WTC11 (cell line): ENCODE results near the gene THAP9. TPM values are rescaled to one million over a fixed set of nuclear protein-coding genes. Genes with fewer than 3 reads are reported as not detected.
A peak's percentile ranks its signal among the peaks of the same experiment; 100 is the strongest.

Source experiments
- ATAC-seq: fragments of 200-7000 bp; cut with Tn5 transposase; 2 replicates; pipeline ENCODE4 v1.10.0; 2021; ENCODE audit warnings: mild to moderate bottlenecking, moderate library complexity
- CTCF ChIA-PET: fragments of 300-600 bp; sonication (Branson Sonifier 250); formaldehyde crosslinking; loops from one replicate; lab custom pipeline; 2021; ENCODE audit warnings: antibody characterized with exemption; lab: Charles Lee
- POLR2A ChIA-PET: fragments of 350-600 bp; sonication (Branson Sonifier 250); formaldehyde crosslinking; loops from one replicate; lab custom pipeline; 2021; ENCODE audit warnings: antibody characterized with exemption; lab: Charles Lee
- DNase-seq: peaks from one replicate; pipeline ENCODE4 v3.0.0; 2021; ENCODE audit warnings: low spot score
- H3K27ac Mint-ChIP-seq: 2 replicates; pipeline ENCODE4 v1.8.0; 2021; ENCODE audit warnings: mixed read lengths
- H3K27me3 Mint-ChIP-seq: 2 replicates; pipeline ENCODE4 v1.8.0; 2021; ENCODE audit warnings: low read depth, mild to moderate bottlenecking, moderate library complexity, mixed read lengths
- H3K36me3 Mint-ChIP-seq: 2 replicates; pipeline ENCODE4 v1.8.0; 2021; ENCODE audit warnings: mixed read lengths
- H3K4me1 Mint-ChIP-seq: 2 replicates; pipeline ENCODE4 v1.8.0; 2022; ENCODE audit warnings: mixed read lengths
- H3K4me3 Mint-ChIP-seq: 2 replicates; pipeline ENCODE4 v1.8.0; 2021; ENCODE audit warnings: mild to moderate bottlenecking, moderate library complexity, mixed read lengths
- H3K9me3 Mint-ChIP-seq: 2 replicates; pipeline ENCODE4 v1.8.0; 2021; ENCODE audit warnings: mixed read lengths
- AFF4 ChIP-seq: sonication (generic); formaldehyde crosslinking; IDR thresholded peaks from 2 replicates; pipeline ENCODE4 v1.8.1; 2023; ENCODE audit warnings: mild to moderate bottlenecking, missing genetic modification reagents, borderline replicate concordance
- ATF2 ChIP-seq: sonication (generic); formaldehyde crosslinking; IDR thresholded peaks from 2 replicates; pipeline ENCODE4 v1.8.1; 2022; ENCODE audit warnings: low read depth, missing genetic modification reagents, borderline replicate concordance
- ATF3 ChIP-seq: sonication (generic); formaldehyde crosslinking; conservative IDR thresholded peaks from 2 replicates; pipeline ENCODE4 v1.8.1; 2022; ENCODE audit warnings: mild to moderate bottlenecking, missing genetic modification reagents
- E2F1 ChIP-seq: sonication (generic); formaldehyde crosslinking; IDR thresholded peaks from 2 replicates; pipeline ENCODE4 v1.8.0; 2022; ENCODE audit warnings: mild to moderate bottlenecking, missing genetic modification reagents
- FOXP4 ChIP-seq: sonication (generic); formaldehyde crosslinking; IDR thresholded peaks from 2 replicates; pipeline ENCODE4 v1.8.0; 2022; ENCODE audit warnings: mild to moderate bottlenecking, missing genetic modification reagents
- MXD4 ChIP-seq: fragments of 250-450 bp; sonication (Bioruptor Pico); IDR thresholded peaks from 2 replicates; pipeline ENCODE4 v1.8.0; 2021; ENCODE audit warnings: mild to moderate bottlenecking, moderate library complexity, borderline replicate concordance
- SMAD3 ChIP-seq: sonication (generic); formaldehyde crosslinking; IDR thresholded peaks from 2 replicates; pipeline ENCODE4 v1.8.0; 2022; ENCODE audit warnings: missing genetic modification reagents, mild to moderate bottlenecking, borderline replicate concordance
- STAT6 ChIP-seq: sonication (generic); formaldehyde crosslinking; conservative IDR thresholded peaks from 2 replicates; pipeline ENCODE4 v1.8.1; 2023; ENCODE audit warnings: mild to moderate bottlenecking, low read depth, missing genetic modification reagents, moderate library complexity
- TEAD1 ChIP-seq: sonication (generic); formaldehyde crosslinking; IDR thresholded peaks from 2 replicates; pipeline ENCODE4 v1.8.0; 2022; ENCODE audit warnings: mild to moderate bottlenecking, missing genetic modification reagents
- ZNF121 ChIP-seq: sonication (generic); formaldehyde crosslinking; IDR thresholded peaks from 2 replicates; pipeline ENCODE4 v1.8.0; 2023; ENCODE audit warnings: missing genetic modification reagents
- ZNF317 ChIP-seq: sonication (generic); formaldehyde crosslinking; IDR thresholded peaks from 2 replicates; pipeline ENCODE4 v1.8.1; 2023; ENCODE audit warnings: low read depth, mild to moderate bottlenecking, moderate library complexity, missing genetic modification reagents, borderline replicate concordance
- ZNF396 ChIP-seq: fragments of 250-450 bp; sonication (Bioruptor Pico); IDR thresholded peaks from 2 replicates; pipeline ENCODE4 v1.8.0; 2021; ENCODE audit warnings: mild to moderate bottlenecking, moderate library complexity, borderline replicate concordance
- total RNA-seq: library from RNA; stranded (reverse); gene quantifications from 3 replicates; pipeline ENCODE4 v1.2.3, GENCODE V29; 2021
- TF ChIP-seq, protein P1 (sequence below): fragments of 250-450 bp; sonication (Bioruptor Pico); IDR thresholded peaks from 2 replicates; pipeline ENCODE4 v1.9.0; 2021; ENCODE audit warnings: moderate library complexity, mild to moderate bottlenecking, inconsistent platforms, borderline replicate concordance

Gene THAP9
- total RNA-seq, 1 experiment from 2014 or later, result 17.7 TPM

GRCh38 chr4:82868572-82868971, 32.0 kb upstream of the THAP9 start (continued):
- no peak for TF ChIP-seq AFF4 (CRISPR knock-in tag)

DNA sequence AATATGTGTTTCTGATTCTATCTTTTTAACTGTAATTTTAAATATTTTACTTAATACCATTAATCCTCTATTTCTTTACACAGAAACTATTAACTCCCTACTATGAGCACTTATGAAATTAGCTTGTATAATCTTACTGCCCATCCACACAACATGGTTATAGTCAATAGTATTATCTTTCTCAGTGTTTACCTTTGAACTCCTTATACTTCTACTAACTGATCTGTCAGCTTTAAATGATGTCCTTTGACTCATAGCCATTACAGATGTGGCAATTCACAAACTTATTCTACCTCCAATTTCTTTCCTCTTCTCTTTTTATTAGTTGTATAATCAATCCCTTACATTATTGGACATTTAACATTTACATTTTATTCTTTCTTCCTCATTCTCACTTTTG, 15.1 kb upstream of the THAP9 start:
- ChIA-PET POLR2A (no interaction called here), CTCF (no interaction called here)
- Mint-ChIP-seq H3K36me3 (peaks cover 9% of the 10 kb centered on the region), H3K27ac (no peak overlapping the region), H3K4me1 (peaks cover 17% of the 10 kb centered on the region), H3K9me3 (no peaks in the 10 kb centered on the region), H3K27me3 (no peaks in the 10 kb centered on the region), H3K4me3 (no peak overlapping the region)
- no peak for TF ChIP-seq ATF3 (CRISPR knock-in tag)
- ATAC-seq, result no peak
- DNase-seq, result no peak

- TF ChIP-seq, protein P1, sequence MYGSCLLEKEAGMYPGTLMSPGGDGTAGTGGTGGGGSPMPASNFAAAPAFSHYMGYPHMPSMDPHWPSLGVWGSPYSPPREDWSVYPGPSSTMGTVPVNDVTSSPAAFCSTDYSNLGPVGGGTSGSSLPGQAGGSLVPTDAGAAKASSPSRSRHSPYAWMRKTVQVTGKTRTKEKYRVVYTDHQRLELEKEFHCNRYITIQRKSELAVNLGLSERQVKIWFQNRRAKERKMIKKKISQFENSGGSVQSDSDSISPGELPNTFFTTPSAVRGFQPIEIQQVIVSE (CRISPR knock-in tag), result no peak
- no peak for TF ChIP-seq ATF2 (CRISPR knock-in tag)
- TF ChIP-seq MXD4 (CRISPR knock-in tag), result no peak
- no peak for TF ChIP-seq ZNF396 (CRISPR knock-in tag)
- no peak for TF ChIP-seq STAT6 (CRISPR knock-in tag)
- no peak for TF ChIP-seq TEAD1 (CRISPR knock-in tag)
- TF ChIP-seq, all 79 proteins: peak for 0
- Mint-ChIP-seq H3K4me3 (no peak overlapping the region), H3K36me3 (peaks cover 4% of the 10 kb centered on the region), H3K4me1 (peaks cover 17% of the 10 kb centered on the region), H3K27ac (no peak overlapping the region), H3K27me3 (no peaks in the 10 kb centered on the region), H3K9me3 (no peaks in the 10 kb centered on the region)
- CTCF ChIA-PET, result no interaction called here
- POLR2A ChIA-PET, result no interaction called here
- DNase-seq (no peak), ATAC-seq (no peak)
These were observed 14.2 kb upstream of the THAP9 start for GRCh38 chr4:82886147-82886942.

DNA sequence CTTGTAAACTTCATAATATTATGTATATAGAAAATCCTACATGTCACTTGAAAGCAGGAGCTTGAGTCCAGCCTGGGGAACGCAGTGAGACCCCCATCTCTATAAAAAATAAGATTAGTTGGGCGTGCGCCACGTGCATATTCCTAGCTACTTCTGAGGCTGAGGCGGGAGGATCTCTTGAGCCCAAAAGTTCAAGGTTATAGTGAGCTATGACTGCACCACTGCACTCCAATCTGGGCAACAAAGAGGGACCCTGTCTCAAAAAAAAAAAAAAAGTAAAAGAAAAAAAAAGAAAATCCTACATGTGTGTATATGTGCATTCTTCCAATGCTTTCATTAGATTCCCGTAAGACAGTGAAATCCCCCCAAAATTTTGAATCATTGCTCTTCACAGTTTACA, 11.2 kb upstream of the THAP9 start:
- ChIA-PET POLR2A (interaction anchor here (0.6 to 0.7 kb wide), 3 partner anchors 33 to 146 kb away, joined by 4 to 9 read pairs (median 9); partner anchors contain the start of gene COPS4), CTCF (interaction anchor here (0.6 to 1.1 kb wide), 3 partner anchors 37 to 1675 kb away, joined by 3 to 4 read pairs (median 4); no protein-coding TSS in a partner anchor)
- Mint-ChIP-seq H3K4me1 (peaks cover 33% of the 10 kb centered on the region), H3K27me3 (no peaks in the 10 kb centered on the region), H3K36me3 (peaks cover 11% of the 10 kb centered on the region), H3K27ac (no peak overlapping the region), H3K9me3 (no peaks in the 10 kb centered on the region), H3K4me3 (peak overlapping the region; percentile 93)
- no peak for DNase-seq
- no peak for ATAC-seq
- TF ChIP-seq ZNF317 (no peak), ZNF121 (CRISPR knock-in tag) (no peak), E2F1 (CRISPR knock-in tag) (no peak), FOXP4 (CRISPR knock-in tag) (no peak), SMAD3 (CRISPR knock-in tag) (no peak)
